GM23338 (cell line): ENCODE results near the gene VPS13A. TPM values are rescaled to one million over a fixed set of nuclear protein-coding genes. Genes with fewer than 3 reads are reported as not detected.

ENCODE experiments used
- ATAC-seq: fragments of 200-7000 bp; cut with Tn5 transposase; 3 replicates; pipeline ENCODE4 v1.9.1; 2020
- DNase-seq: peaks from one replicate; pipeline ENCODE4 v3.0.0-alpha.2; 2015; ENCODE audit warnings: low spot score
- H2AFZ ChIP-seq: fragments of 200-600 bp; sonication (generic); 2 replicates; pipeline ENCODE4 v1.8.0; 2016; ENCODE audit warnings: antibody characterized with exemption, mild to moderate bottlenecking, moderate library complexity
- H3F3A ChIP-seq: fragments of 200-600 bp; sonication (generic); replicated peaks from 2 replicates; pipeline ENCODE4 v1.8.0; 2017; ENCODE audit warnings: antibody characterized with exemption, mixed run types, low read depth
- H3K27ac ChIP-seq: fragments of 200-600 bp; sonication (generic); 2 replicates; pipeline ENCODE4 v1.6.1; 2016; ENCODE audit warnings: low read depth
- H3K27me3 ChIP-seq: fragments of 200-600 bp; sonication (generic); 2 replicates; pipeline ENCODE4 v1.8.0; 2016; ENCODE audit warnings: mild to moderate bottlenecking, mixed run types, moderate library complexity; ENCODE audit not compliant: insufficient read depth
- H3K36me3 ChIP-seq: fragments of 200-600 bp; sonication (generic); 2 replicates; pipeline ENCODE4 v1.8.0; 2016; ENCODE audit warnings: mild to moderate bottlenecking; ENCODE audit not compliant: insufficient read depth
- H3K4me1 ChIP-seq: fragments of 200-600 bp; sonication (generic); 2 replicates; pipeline ENCODE4 v1.8.0; 2016; ENCODE audit warnings: mild to moderate bottlenecking, moderate library complexity; ENCODE audit not compliant: insufficient read depth
- H3K4me2 ChIP-seq: fragments of 200-600 bp; sonication (generic); 2 replicates; pipeline ENCODE4 v1.7.1; 2017; ENCODE audit warnings: mixed run types
- H3K4me3 ChIP-seq: fragments of 200-600 bp; sonication (generic); 2 replicates; pipeline ENCODE4 v1.6.1; 2016; ENCODE audit warnings: mixed run types
- H3K79me2 ChIP-seq: fragments of 200-600 bp; sonication (generic); replicated peaks from 2 replicates; pipeline ENCODE4 v1.8.0; 2017; ENCODE audit warnings: mild to moderate bottlenecking; ENCODE audit not compliant: insufficient read depth
- H3K9me2 ChIP-seq: fragments of 200-600 bp; sonication (generic); 2 replicates; pipeline ENCODE4 v1.8.0; 2017; ENCODE audit not compliant: insufficient read depth
- H4K20me1 ChIP-seq: fragments of 200-600 bp; sonication (generic); replicated peaks from 2 replicates; pipeline ENCODE4 v1.8.0; 2017; ENCODE audit warnings: mild to moderate bottlenecking; ENCODE audit not compliant: insufficient read depth
- H3K27ac Mint-ChIP-seq: 2 replicates; pipeline ENCODE4 v1.8.0; 2020; ENCODE audit warnings: inconsistent platforms, mild to moderate bottlenecking, moderate library complexity, mixed read lengths
- H3K27me3 Mint-ChIP-seq: 3 replicates; pipeline ENCODE4 v1.8.0; 2022; ENCODE audit warnings: low read depth, mild to moderate bottlenecking, moderate library complexity, mixed read lengths, inconsistent platforms; ENCODE audit not compliant: insufficient read depth, poor library complexity
- H3K36me3 Mint-ChIP-seq: 3 replicates; pipeline ENCODE4 v1.8.0; 2021; ENCODE audit warnings: low read depth, mild to moderate bottlenecking, inconsistent platforms, moderate library complexity, mixed read lengths
- H3K4me1 Mint-ChIP-seq: 3 replicates; pipeline ENCODE4 v1.8.0; 2020; ENCODE audit warnings: mild to moderate bottlenecking, inconsistent platforms, mixed read lengths
- H3K4me3 Mint-ChIP-seq: 3 replicates; pipeline ENCODE4 v1.8.0; 2021; ENCODE audit warnings: moderate library complexity, mild to moderate bottlenecking, inconsistent platforms, mixed read lengths
- H3K9me3 Mint-ChIP-seq: 3 replicates; pipeline ENCODE4 v1.8.0; 2020; ENCODE audit warnings: moderate library complexity, mild to moderate bottlenecking, inconsistent platforms, mixed read lengths
- CREB1 ChIP-seq: fragments of 250-450 bp; sonication (Bioruptor Pico); IDR thresholded peaks from 2 replicates; pipeline ENCODE4 v1.5.0; 2020; ENCODE audit warnings: low read depth, mild to moderate bottlenecking, moderate library complexity
- CTCF ChIP-seq, 2 experiments: fragments of 200-600 bp in 1 of 2; sonication (generic) in 1 of 2; conservative IDR thresholded peaks; 2 replicates each; pipeline versions ENCODE4 v1.5.1 to v1.6.1; 2016 to 2017; ENCODE audit warnings: antibody characterized with exemption in 2 of 2, low read depth in 2 of 2, mild to moderate bottlenecking in 2 of 2, moderate library complexity in 1 of 2
- ETS1 ChIP-seq: IDR thresholded peaks from 2 replicates; pipeline ENCODE4 v1.6.1; 2016; ENCODE audit warnings: antibody characterized with exemption
- EZH2phosphoT487 ChIP-seq: fragments of 200-600 bp; sonication (generic); IDR thresholded peaks from one replicate; pipeline ENCODE4 v1.8.1; 2018; ENCODE audit warnings: antibody characterized with exemption; ENCODE audit not compliant: unreplicated experiment
- JUNB ChIP-seq: IDR thresholded peaks from one replicate; pipeline ENCODE4 v1.6.1; 2016; ENCODE audit warnings: antibody characterized with exemption; ENCODE audit not compliant: unreplicated experiment
- NANOG ChIP-seq: IDR thresholded peaks from 2 replicates; pipeline ENCODE4 v1.6.1; 2016; ENCODE audit warnings: antibody characterized with exemption, borderline replicate concordance
- POLR2AphosphoS5 ChIP-seq: IDR thresholded peaks from 2 replicates; pipeline ENCODE4 v1.6.1; 2016; ENCODE audit warnings: antibody characterized with exemption, low read depth
- REST ChIP-seq: IDR thresholded peaks from one replicate; pipeline ENCODE4 v1.6.1; 2018; ENCODE audit warnings: antibody characterized with exemption; ENCODE audit not compliant: unreplicated experiment
- STAT1 ChIP-seq: IDR thresholded peaks from one replicate; pipeline ENCODE4 v1.6.1; 2016; ENCODE audit warnings: antibody characterized with exemption; ENCODE audit not compliant: unreplicated experiment
- ZNF114 ChIP-seq: fragments of 250-450 bp; sonication (Bioruptor Pico); IDR thresholded peaks from 2 replicates; pipeline ENCODE4 v1.5.0; 2020; ENCODE audit warnings: mild to moderate bottlenecking, moderate library complexity
- polyA plus RNA-seq: library from polyadenylated mRNA; unstranded; fragments of >200 nt; fragmentation: Nextera tagmentation; extraction: Ambion mirVana; gene quantifications from 2 replicates; pipeline ENCODE4 v1.2.1, GENCODE V29; 2016
- total RNA-seq: library from RNA; depleted of rRNA; stranded (reverse); fragments of >200 nt; shearing (Covaris generic); gene quantifications from 2 replicates; pipeline ENCODE4 v1.2.3, GENCODE V29; 2014

Gene VPS13A
- total and polyA plus RNA-seq, 2 experiments from 2014 or later = 45.9 to 68.1 TPM

GRCh38 chr9:77370064-77370463 lies 192.7 kb downstream of the VPS13A start:
- no peaks in the 10 kb centered on the region for H3K4me1 Mint-ChIP-seq
- H3K27me3 ChIP-seq = no peaks in the 10 kb centered on the region

GRCh38 chr9:77374266-77374665 lies 196.9 kb downstream of the VPS13A start:
- H3K27me3 Mint-ChIP-seq = no peaks in the 10 kb centered on the region
- H3K9me2 ChIP-seq = no peaks in the 10 kb centered on the region
- DNase-seq = no peak
- TF ChIP-seq JUNB (no peak), CREB1 (CRISPR knock-in tag) (no peak), ETS1 (no peak), EZH2phosphoT487 (no peak), ZNF114 (CRISPR knock-in tag) (no peak), POLR2AphosphoS5 (no peak), STAT1 (no peak), NANOG (no peak), REST (no peak), CTCF (conservative IDR thresholded peaks at IDR 0.05; ENCODE audit: low read depth in 2 of 2) (no peak)

More at GRCh38 chr9:77370064-77370463, 192.7 kb downstream of the VPS13A start:
- TF ChIP-seq REST (peak; percentile 48), STAT1 (no peak)
- ATAC-seq = no peak
- Histone ChIP-seq H3K4me1 (no peaks in the 10 kb centered on the region), H3K79me2 (no peaks in the 10 kb centered on the region), H3K4me3 (no peak overlapping the region), H3F3A (no peaks in the 10 kb centered on the region), H3K9me2 (no peaks in the 10 kb centered on the region), H3K27ac (no peak overlapping the region), H3K36me3 (peaks cover 5% of the 10 kb centered on the region; the same call in 1 of the 2 replicates), H4K20me1 (no peaks in the 10 kb centered on the region), H3K4me2 (no peak overlapping the region), H2AFZ (no peak overlapping the region)
- DNase-seq = no peak
- Mint-ChIP-seq H3K27me3 (no peaks in the 10 kb centered on the region), H3K36me3 (peaks cover 29% of the 10 kb centered on the region), H3K9me3 (peaks cover 3% of the 10 kb centered on the region; the same call in 1 of the 3 replicates), H3K4me3 (no peak overlapping the region), H3K27ac (no peak overlapping the region)

More at GRCh38 chr9:77374266-77374665, 196.9 kb downstream of the VPS13A start:
- H3K27ac ChIP-seq = no peak overlapping the region
- Mint-ChIP-seq H3K9me3 (peaks cover 3% of the 10 kb centered on the region; the same call in 1 of the 3 replicates), H3K4me1 (peaks cover 5% of the 10 kb centered on the region; the same call in 2 of the 3 replicates), H3K36me3 (peaks cover 26% of the 10 kb centered on the region), H3K4me3 (no peak overlapping the region), H3K27ac (no peak overlapping the region)
- H4K20me1 ChIP-seq = no peaks in the 10 kb centered on the region
- H3K36me3 ChIP-seq = no peaks in the 10 kb centered on the region; the same call in 1 of the 2 replicates
- no peak for ATAC-seq
- no peaks in the 10 kb centered on the region for H3K4me1 ChIP-seq
- no peaks in the 10 kb centered on the region for H3K27me3 ChIP-seq
- no peak overlapping the region for H3K4me2 ChIP-seq
- H3K79me2 ChIP-seq = no peaks in the 10 kb centered on the region
- H2AFZ ChIP-seq = no peak overlapping the region
- no peaks in the 10 kb centered on the region for H3F3A ChIP-seq
- H3K4me3 ChIP-seq = no peak overlapping the region
